Ishikawa (cell line): Measurements from ENCODE around the gene EHD1.

ENCODE experiments used
- CEBPB ChIP-seq: IDR thresholded peaks from 2 replicates; pipeline ENCODE4 v1.6.1; 2012
- CREB1 ChIP-seq: IDR thresholded peaks from 2 replicates; pipeline ENCODE4 v1.6.1; 2012; ENCODE audit warnings: low read depth
- EP300 ChIP-seq: IDR thresholded peaks from 2 replicates; pipeline ENCODE4 v1.6.1; 2012; ENCODE audit warnings: borderline replicate concordance
- FOXM1 ChIP-seq: IDR thresholded peaks from 2 replicates; pipeline ENCODE4 v1.6.1; 2012; ENCODE audit warnings: low read depth, borderline replicate concordance
- MAX ChIP-seq: IDR thresholded peaks from 2 replicates; pipeline ENCODE4 v1.6.1; 2012
- NFIC ChIP-seq: IDR thresholded peaks from 2 replicates; pipeline ENCODE4 v1.6.1; 2012
- TCF12 ChIP-seq: IDR thresholded peaks from 2 replicates; pipeline ENCODE4 v1.6.1; 2012; ENCODE audit warnings: low read depth
- YY1 ChIP-seq: IDR thresholded peaks from 2 replicates; pipeline ENCODE4 v1.6.1; 2012; ENCODE audit warnings: low read depth

GRCh38 chr11:64920124-64920523, 41.7 kb upstream of the EHD1 start:
- TF ChIP-seq CEBPB = no peak
- TF ChIP-seq NFIC = no peak
- TF ChIP-seq MAX = no peak
- no peak for TF ChIP-seq TCF12
- TF ChIP-seq YY1 = no peak
- TF ChIP-seq EP300 = no peak
- no peak for TF ChIP-seq FOXM1
- no peak for TF ChIP-seq CREB1
